Hippocampal formation (tissue), 2 donors: ENCODE results near the gene SUN1.
A peak's percentile ranks its signal among the peaks of the same experiment; 100 is the strongest.
"Not testable (repeated sequence)": the region's sequence is repeated elsewhere in the genome, so short reads cannot be mapped to it uniquely, and the experiment has no call there.

ENCODE experiments used
- DNase-seq, 2 donors: peaks; one replicate each; lab custom pipeline; 2025; lab: John Stamatoyannopoulos, UW

Gene SUN1, protein sequence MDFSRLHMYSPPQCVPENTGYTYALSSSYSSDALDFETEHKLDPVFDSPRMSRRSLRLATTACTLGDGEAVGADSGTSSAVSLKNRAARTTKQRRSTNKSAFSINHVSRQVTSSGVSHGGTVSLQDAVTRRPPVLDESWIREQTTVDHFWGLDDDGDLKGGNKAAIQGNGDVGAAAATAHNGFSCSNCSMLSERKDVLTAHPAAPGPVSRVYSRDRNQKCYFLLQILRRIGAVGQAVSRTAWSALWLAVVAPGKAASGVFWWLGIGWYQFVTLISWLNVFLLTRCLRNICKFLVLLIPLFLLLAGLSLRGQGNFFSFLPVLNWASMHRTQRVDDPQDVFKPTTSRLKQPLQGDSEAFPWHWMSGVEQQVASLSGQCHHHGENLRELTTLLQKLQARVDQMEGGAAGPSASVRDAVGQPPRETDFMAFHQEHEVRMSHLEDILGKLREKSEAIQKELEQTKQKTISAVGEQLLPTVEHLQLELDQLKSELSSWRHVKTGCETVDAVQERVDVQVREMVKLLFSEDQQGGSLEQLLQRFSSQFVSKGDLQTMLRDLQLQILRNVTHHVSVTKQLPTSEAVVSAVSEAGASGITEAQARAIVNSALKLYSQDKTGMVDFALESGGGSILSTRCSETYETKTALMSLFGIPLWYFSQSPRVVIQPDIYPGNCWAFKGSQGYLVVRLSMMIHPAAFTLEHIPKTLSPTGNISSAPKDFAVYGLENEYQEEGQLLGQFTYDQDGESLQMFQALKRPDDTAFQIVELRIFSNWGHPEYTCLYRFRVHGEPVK

DNA sequence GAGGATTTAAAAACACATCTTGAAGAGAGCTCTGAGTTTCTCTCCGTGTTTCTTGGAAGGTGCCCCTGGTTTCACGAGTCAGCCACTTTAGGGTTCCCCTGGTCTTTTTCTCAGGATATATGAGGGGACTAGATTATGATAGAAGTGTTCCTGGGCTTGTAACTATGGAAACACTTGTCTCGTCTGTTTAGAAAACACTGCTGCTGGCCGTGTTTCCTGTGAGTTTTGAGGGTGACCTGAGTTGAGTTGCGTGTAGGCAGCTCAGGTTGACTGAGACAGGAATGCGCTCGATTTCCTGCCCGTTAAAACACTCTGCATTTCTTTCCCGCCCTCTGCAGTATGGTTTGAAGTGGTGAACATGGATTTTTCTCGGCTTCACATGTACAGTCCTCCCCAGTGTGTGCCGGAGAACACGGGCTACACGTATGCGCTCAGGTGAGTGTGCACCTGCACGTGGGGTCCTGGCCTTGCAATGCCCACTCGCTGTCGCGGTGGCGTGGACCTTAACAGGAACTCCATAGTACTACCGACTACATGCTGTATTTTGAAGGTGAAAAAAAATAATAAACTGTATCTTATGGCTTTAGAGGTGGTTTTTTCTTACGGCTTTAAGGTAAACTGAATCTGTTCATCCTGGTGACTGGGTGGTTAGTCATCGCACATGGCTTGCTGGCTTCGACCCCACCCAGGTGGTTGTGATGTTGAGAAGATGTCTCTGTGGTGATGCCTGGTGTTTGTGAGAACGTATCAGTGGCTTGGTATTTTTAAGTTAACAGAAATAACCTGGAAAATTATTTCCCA lies at the start of gene SUN1:
Gene SUN1, plus strand, starts transcription at position 310 of the 801 bp plus-strand sequence. Its CDS starts 49 bp downstream, at position 359.
- DNase-seq, result no peak

DNA sequence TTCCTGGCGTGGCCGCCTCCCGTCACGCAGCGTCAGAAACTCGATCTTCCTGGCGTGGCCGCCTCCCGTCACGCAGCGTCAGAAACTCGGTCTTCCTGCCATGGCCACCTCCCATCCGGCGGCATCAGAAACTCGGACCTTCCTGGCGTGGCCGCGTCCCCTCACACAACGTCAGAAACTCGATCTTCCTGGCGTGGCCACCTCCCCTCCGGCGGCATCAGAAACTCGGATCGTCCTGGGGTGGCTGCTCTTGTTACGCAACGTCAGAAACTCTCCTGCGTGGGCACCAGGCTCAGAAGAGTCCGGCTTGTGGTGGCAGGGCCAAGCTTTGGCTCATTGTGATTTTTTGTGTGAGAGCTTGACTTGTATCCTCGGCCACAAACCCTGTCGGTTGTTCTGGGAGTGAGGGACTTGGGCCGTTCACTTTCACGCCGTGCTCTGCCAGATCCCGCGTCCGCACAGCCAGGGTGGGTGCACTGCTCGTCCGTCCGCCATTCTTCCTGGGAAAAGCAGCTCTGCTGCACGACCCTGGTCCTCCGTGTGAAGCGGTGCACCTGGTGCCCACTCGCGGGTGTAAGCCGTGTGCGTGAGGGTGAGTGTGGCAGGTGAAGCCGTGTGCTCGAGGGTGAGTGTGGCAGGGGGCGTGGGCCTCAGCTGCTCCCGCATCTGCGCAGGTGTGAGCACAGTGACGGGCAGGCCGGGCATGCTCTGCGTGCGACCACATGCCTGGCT lies 49.4 kb upstream of the SUN1 start:
- no peak for DNase-seq

DNA sequence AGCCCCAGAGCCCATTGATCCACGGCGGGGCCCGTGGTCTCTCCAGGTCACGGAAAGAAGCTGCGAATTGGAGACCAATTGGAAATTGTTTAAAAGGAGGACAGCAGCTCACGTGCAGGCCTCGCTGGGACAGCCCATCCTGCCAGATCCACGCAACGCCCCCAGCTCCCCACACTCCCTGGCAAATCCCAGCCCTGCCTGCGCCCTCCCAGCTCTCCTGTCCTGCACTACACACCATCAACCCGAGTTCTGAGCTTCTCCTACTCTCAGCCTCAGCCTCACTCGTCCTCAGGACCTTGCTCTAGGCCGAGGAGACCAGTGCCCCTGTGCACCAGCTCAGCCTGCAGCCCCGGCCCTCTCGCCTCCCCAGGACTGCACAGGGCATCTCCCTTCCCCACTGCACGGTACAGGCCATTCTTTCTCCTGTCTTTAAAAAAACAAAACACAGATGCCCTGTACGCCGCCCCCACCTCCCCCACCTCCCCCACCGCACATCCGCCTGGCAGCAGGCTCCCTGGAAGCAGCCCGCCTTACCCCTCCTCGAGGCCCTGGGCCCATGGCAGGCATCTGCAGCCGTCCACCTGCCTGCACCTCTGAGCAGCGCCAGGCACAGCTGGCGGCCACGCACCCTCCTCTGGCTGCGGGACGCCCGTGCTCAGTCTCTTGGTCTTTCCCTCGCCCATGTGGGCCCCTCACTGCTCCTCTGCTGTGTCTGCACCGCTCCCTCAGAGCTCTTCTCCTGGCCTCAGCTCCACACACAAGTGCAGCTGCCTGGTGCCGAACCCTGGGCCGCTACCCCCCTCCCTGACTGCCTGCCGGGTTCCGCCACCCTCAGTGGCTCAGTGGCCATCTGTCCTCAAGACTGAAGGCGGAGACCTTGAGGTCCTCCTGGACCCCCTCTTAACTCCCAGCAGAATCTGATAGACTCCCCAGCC lies 48.5 kb upstream of the SUN1 start:
- DNase-seq, result no peak

DNA sequence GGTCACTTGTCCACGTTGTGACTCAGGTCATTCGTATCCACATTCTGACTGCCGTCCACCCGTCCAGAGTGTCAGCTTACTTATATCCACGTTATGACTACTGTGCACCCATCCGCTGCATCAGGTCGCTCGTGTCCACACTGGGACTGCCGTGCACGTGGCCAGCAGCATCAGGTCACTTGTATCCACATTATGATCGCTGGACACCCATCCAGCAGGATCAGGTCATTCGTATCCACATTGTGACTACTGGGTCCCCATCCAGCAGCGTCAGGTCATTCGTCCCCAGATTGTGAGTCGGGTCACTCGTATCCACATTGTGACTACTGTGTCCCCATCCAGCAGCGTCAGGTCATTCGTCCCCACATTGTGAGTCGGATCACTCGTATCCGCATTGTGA lies 47.3 kb upstream of the SUN1 start:
- DNase-seq, result no peak

DNA sequence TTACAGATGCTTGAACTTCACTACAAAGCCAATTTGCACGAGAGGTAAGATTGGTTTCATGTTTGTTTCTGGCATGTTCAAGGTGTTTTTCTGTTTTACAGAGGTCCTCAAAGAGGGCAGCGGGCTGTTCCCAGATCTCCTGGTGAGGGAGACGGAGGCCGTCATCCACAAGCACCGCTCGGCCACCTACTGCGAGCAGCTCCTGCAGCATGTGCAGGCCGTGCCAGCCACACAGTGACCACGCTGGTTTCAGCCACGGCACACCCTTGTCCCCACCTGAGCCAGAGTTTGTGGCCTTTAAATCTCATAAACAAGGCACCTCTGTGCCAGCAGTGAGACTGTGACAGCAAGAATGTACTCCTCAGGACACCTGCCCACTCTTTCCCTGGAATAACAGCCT lies 46.9 kb upstream of the SUN1 start:
- DNase-seq, result no peak

DNA sequence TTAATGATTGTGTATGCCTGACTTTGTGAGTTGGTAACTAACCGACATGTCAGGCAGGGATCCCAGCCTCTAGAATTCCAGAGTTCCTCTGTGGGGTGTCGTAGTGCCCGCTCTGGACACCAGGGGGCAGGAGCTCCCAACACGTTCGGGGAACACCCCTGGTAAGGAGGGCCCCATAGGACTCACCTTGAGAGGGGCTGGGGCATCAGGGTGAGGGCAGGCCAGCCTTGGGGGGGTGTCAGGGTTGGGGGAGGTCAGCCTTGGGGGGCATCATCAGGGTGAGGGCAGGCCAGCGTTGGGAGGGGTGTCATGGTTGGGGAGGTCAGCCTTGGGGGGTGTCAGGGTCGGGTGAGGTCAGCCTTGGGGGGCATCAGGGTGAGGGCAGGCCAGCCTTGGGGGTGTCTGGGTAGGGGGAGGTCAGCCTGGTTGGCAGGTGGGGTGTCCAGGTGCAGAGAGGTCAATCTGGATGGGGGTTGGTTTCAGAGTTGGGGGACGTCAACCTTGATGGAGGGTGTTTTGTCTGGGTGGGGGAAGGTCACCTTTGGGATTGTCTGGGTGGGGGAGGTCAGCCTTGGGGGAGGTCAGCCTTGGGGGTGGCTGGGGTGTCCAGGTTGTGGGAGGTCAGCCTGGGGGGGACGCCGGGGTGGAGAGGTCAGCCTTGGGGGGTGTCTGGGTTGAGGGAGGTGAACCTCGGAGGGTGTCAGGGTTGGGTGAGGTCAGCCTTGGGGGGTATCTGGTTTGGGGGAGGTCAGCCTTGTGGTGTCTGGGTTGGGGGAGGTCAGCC lies 45.6 kb upstream of the SUN1 start:
- DNase-seq, result peak in 1 of 2 donors; percentile 28

DNA sequence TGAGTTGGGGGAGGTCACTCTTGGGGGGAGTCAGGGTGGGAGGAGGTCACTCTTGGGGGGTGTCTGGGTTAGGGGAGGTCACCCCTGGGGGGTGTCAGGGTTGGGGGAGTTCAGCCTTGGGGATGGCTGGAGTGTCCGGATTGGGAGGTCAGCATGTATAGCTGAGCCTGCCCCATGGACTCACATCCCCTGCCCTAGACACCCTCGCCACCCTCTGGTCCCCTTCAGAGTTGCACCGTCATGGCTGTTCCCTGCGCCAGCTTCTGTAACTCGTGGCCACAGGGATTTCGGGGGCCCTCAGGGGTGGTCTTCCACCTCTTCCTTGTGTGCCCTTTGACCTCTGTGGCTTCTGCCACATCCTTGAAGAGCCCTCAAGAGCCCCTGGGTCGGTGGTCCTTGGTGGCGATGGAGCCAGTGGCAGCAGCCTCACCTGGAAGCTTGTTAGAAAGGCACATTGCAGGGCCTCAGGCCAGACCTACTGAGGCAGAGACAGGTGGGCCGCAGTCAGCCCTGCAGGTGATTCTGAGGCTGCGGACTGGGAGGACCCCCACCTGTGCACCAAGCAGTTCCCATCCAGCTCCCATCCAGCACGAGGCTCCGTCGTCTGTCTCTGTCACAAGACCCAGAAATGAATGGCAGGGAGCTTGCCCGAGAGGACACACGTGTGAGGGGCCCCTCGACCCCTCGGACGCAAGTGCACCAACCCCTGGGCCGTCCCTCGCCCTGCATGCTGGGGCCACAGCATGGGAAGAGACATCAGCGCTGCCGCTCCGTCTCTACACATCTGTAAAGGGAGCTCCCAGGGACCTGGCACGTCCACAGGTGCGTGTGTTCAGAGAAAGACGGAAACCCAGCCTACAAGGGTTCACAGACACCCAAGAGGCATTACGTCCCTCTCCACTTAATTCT lies 44.7 kb upstream of the SUN1 start:
- DNase-seq, result no peak

DNA sequence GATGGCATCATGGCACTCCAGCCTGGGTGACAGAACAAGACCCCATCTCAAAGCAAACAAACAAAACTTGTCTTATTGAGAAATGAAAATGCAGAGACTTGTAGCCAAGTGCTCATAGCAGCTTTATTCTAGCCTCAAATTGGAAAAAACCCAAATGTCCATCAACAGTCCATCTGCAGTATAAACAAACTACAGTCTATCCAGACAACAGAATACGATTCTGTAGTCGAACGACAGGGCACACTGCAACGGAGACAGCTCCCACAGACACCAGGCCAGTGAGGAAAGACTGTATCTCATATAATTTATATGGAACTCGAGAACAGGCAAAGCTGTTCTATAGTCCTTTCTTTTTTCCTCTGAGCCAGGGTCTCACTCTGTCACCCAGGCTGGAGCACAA lies 40.8 kb upstream of the SUN1 start:
- DNase-seq, result no peak

DNA sequence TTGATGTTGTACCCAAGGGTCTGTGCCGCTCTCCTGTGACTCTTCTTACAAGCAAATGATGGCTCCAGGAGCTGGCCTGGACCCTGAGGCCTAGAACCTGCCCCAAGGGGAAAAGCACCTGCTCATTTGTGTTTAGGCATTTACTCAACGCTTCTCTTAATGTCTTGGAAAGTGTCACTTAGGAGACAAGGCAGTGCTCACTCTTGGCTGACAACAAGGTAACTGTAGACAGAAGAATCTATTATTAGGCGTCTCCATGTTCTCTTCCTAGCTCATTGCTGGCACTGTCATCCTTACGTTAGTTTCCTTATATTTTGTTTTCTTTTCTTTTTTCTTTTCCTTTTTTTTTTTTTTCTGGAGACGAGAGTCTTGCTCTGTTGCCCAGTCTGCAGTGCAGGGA lies 38.1 kb upstream of the SUN1 start:
- DNase-seq, result no peak

DNA sequence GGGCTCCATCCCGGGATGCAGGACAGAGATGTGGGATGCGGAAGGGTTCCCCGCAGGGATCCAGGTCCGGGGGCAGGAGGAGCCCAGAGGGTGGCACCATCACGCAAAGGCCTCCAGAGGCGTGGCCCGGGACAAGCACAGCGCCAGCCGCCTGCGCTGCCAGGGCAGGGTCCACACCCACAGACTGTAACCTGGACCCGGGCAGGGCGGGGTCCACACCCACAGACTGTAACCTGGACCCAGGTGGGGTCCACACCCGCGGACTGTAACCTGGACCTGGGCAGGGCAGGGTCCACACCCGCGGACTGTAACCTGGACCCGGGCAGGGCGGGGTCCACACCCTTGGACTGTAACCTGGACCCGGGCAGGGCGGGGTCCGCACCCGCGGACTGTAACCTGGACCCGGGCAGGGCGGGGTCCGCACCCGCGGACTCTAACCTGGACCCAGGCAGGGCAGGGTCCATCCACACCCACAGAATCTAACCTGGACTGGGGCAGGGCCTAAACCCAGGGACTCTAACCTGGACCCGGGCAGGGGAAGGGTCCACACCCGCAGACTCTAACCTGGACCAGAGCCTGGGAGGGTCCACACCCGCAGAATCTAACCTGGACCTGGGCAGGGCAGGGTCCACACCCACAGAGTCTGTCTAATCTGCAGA lies 37.5 kb upstream of the SUN1 start:
- no peak for DNase-seq

DNA sequence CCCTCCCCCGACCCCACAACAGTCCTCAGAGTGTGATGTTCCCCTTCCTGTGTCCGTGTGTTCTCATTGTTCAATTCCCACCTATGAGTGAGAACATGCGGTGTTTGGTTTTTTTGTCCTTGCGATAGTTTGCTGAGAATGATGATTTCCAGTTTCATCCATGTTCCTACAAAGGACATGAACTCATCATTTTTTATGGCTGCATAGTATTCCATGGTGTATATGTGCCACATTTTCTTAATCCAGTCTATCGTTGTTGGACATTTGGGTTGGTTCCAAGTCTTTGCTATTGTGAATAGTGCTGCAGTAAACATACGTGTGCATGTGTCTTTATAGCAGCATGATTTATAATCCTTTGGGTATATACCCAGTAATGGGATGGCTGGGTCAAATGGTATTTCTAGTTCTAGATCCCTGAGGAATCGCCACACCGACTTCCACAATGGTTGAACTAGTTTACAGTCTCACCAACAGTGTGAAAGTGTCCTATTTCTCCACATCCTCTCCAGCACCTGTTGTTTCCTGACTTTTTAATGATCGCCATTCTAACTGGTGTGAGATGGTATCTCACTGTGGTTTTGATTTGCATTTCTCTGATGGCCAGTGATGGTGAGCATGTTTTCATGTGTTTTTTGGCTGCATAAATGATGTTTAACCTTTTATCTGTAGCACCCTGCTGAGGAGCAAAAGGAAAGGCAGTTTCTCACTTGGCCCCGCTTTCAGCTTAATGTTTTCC lies 35.7 kb upstream of the SUN1 start:
- not testable (repeated sequence) for DNase-seq

DNA sequence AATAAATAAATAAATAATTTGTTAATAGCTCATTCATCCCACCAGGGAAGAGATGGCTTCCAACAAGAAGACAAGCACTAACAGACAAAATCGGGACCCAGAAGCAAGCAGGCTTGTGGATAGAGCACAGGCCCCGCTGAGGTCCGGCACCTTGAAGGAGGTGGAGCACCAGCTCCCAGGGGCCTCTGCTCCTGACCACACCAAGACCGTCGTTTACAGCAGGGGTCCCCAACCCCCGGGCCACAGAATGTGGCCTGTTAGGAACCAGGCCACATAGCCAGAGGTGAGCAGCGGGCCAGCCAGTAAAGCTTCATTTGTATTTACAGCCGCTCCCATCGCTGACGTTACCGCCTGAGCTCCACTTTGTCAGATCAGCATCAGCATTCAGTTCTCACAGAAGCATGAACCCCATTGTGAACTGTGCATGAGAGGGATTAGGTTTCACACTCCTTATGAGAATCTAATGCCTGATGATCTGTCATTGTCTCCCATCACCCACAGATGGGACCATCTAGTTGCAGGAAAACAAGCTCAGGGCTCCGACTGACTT lies 33.3 kb upstream of the SUN1 start:
- no peak for DNase-seq

DNA sequence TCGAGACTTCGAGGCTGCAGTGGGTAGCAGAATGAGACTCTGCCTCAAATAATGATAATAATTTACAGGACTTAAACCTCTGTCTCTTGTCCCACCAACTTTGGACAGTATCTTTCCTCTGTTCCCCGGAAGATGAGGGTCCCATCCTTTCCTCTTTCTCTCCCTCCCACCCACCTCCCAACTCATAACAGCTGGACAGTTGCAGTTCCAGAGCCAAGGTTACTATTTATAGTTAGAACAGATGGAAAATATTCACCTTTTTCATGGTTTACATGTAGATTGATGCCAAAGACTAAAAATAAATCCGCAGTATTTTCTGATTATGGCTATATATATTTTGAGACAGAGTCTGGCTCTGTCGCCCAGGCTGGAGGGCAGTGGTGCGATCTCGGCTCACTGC lies 31.6 kb upstream of the SUN1 start:
- no peak for DNase-seq

DNA sequence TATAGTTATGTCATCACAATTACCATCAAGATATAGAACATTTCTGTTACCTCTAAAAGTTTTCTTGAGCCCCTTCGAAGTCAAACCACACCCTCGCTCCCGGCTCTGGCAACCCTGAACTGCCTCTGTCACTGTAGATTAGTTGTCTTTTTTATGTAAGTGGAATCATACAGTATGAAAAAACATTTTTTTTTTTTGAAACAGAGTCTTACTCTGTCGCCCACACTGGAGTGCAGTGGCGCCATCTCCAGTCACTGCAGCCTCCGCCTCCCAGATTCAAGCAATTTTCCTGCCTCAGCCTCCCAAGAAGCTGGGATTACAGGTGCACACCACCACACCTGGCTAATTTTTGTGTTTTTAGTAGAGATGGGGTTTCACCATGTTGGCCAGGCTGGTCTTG lies 30.9 kb upstream of the SUN1 start:
- DNase-seq, result not testable (repeated sequence)

DNA sequence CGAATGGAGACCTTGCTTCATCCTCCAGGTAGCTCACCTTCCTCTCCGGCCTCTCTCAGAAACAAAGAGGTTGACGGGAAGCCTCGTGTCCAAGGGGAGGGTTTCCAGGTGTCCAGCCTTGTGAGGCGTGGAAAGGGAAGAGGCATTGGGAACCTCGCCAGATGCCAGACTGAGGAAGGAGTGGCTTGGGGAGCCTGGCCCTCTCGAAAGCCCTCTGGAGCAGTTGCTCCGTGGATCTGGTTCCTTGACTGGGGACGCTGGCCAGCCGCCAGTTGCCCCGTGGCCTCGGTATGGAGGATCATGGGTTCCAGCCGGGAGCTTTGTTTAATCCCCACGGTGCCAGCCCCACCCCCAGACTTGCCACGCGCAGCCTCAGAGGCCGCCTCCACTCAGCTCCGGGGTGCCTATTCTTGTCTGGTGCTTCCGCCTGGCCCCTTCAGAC lies 30.3 kb upstream of the SUN1 start:
- no peak for DNase-seq

DNA sequence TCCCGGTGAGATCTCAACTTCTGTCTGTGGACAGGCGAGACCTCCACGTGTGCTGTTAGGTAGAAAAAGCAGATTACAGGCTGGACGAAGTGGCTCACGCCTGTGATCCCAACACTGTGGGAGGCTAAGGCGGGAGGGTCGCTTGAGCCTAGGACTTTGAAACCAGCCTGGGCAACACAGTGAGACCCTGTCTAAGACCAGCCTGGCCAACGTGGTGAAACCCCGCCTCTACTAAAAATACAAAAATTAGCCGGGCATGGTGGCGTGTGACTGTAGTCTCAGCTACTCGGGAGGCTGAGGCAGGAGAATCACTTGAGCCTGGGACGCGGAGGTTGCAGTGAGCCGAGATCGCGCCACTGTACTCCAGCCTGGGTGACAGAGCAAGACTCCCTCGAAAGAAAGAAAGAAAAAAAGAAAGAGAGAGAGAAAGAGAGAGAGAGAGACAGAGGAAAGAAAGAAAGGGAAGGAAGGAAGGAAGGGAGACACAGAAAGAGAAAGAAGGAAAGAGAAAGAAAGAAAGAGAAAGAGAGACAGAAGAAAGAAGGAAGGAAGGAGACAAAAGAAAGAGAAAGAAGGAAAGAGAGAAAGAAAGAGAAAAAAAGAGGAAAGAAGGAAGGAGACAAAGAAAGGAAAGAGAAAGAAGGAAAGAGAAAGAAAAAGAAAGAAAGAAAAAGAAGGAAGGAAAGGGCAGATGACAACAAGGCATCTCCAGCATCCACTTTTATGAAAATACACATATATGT lies 29.6 kb upstream of the SUN1 start:
- DNase-seq, result no peak
